Eye (tissue), 1 donor: ENCODE data around the gene PRAMEF13.
"Not testable (repeated sequence)": the region's sequence is repeated elsewhere in the genome, so short reads cannot be mapped to it uniquely, and the experiment has no call there.

Source experiments
- DNase-seq: peaks from one replicate; pipeline ENCODE4 v3.0.0-alpha.2; 2015

Gene PRAMEF13

GRCh38 chr1:13201309-13201708 lies at the start of gene PRAMEF13:
PRAMEF13 (minus strand) TSS chr1:13201409; CDS start chr1:13199589, 1,820 bp downstream.
- not testable (repeated sequence) for DNase-seq

DNA sequence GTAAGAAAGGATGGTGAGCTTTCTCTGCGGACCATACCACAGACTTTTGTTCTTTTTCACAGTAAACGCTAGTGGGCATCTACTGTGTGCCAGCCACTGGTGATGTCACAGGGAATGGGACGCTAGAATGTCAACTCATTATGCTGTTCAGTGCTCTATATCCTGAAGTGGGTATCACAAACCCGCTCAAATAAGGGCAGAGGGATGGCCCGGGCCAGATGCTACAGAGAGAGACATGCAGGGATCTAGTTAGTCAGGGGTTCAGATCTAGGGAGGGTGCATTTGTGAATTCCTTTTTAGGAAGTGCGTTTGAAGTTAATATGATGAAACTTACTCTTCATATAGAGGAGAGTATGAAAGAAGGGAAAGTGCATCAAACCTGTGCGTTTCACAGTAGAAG lies 45.9 kb upstream of the PRAMEF13 start:
- not testable (repeated sequence) for DNase-seq

DNA sequence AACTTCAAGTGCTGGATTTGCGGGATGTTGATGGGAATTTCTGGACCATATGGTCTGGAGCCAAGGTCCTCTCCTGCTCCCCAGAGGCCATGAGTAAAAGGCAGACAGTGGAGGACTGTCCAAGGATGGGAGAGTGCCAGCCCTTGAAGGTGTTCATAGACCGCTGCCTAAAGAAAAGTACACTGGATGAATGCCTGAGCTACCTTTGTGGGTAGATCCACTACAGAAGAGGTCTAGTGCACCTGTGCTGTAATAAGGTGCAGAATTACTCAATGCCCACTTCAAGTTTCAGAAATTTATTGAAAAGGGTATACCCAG lies 45.3 kb upstream of the PRAMEF13 start:
- DNase-seq, result not testable (repeated sequence)

DNA sequence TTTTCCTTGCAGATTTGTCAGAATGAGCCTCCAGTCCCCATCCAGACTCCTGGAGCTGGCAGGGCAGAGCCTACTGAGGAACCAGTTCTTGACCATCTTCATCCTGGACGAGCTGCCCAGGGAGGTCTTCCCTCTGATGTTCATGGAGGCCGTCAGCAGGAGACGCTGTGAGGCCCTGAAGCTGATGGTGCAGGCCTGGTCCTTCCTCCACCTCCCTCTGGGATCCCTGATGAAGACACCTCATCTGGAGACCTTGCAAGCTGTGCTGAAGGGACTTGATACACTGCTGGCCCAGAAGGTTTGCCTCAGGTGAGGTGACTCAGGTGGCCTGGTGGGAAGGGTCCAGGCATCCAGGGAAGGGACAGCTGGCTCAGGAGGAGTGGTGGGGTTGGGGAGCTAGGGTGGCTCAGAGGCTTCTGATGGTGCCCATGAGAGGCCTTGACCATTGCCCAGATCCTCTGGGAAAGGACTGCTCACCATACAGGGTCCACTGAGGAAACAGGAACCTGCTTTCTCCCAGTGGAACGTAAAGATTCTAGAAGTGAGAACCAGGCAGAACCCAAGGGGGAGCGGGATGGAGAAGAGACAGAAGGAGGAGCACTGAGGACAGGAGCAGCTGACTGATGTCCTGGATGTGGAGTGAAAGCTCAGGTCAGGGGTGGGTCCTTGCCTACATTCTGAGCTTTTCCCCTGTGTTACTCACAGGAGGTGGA lies 44.8 kb upstream of the PRAMEF13 start:
- not testable (repeated sequence) for DNase-seq

GRCh38 chr1:13243536-13244263 lies 42.5 kb upstream of the PRAMEF13 start:
- DNase-seq, result not testable (repeated sequence)

GRCh38 chr1:13239633-13240032 lies 38.4 kb upstream of the PRAMEF13 start:
- DNase-seq, result not testable (repeated sequence)

- DNase-seq, result not testable (repeated sequence)
Measured at GRCh38 chr1:13237572-13237971, 36.4 kb upstream of the PRAMEF13 start.

- not testable (repeated sequence) for DNase-seq
Measured at GRCh38 chr1:13234057-13234456, 32.8 kb upstream of the PRAMEF13 start.

DNA sequence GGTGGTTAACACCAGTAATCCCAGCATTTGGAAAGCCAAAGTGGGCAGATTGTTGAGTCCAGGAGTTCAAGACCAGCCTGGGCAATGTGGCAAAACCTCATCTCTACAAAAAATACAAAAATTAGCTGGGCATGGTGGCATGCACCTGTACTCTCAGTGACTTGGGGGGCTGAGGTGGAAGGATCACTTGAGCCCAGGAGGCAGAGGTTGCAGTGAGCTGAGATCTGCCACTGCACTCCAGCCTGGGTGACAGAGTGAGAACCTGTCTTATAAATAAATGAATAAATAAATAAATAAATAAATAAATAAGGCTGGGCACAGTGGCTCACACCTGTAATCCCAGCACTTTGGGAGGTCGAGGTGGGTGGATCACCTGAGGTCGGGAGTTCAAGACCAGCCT lies 30.8 kb upstream of the PRAMEF13 start:
- not testable (repeated sequence) for DNase-seq

GRCh38 chr1:13231061-13231750 lies 30.0 kb upstream of the PRAMEF13 start:
- not testable (repeated sequence) for DNase-seq

DNA sequence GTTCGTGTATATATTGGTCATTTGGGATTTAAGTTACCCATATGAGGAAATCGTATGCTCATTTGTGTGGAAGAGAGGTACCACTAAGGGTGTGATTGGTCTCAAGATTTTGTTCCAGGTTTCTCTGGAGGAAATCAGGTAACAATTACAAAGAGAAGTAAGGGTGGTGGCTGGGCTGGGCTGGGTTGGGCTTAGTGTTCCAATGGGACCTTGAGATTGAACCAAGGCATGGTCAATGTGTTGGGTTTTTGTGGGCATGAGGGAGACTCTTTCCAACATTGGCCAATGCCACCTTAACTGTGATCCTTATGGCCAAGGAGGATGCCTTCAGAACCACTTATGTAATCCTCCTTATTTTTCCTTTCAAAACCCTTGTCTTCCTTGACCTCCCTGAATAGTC lies 29.4 kb upstream of the PRAMEF13 start:
- not testable (repeated sequence) for DNase-seq

GRCh38 chr1:13230096-13230495 lies 28.9 kb upstream of the PRAMEF13 start:
- DNase-seq, result not testable (repeated sequence)

GRCh38 chr1:13228343-13228781 lies 27.2 kb upstream of the PRAMEF13 start:
- no peak for DNase-seq

GRCh38 chr1:13227271-13228055 lies 26.3 kb upstream of the PRAMEF13 start:
- DNase-seq, result not testable (repeated sequence)

DNA sequence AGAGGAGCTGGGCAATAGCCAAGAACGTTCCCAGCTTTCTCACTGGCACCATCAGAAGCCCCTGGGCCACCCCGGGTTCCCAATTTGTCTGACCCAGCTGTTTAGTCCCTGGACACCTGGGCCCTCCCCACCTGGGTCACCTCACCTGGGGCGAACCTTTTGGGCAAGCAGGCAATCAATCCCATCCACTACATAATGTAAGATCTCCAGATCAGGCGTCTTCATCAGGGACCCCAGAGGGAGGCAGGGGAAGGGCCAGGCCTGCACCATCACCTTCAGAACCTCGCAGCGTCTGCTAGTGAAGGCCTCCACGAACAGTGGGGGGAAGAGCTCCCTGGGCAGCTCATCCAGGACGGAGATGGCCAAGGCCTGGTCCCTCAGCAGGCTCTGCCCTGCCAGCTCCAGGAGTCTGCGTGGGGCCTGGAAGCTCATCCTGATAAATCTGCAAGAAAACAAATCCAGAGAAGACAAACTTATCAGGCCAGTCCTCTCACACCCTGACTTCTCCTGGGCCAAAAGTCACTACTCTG lies 24.5 kb upstream of the PRAMEF13 start, which contains the start of gene PRAMEF18:
Gene PRAMEF18, minus strand, starts transcription at position 480 of the 530 bp plus-strand sequence. Its CDS starts 48 bp downstream, at position 432.
- not testable (repeated sequence) for DNase-seq

GRCh38 chr1:13224480-13225060 lies 23.4 kb upstream of the PRAMEF13 start:
- no peak for DNase-seq

- DNase-seq, result not testable (repeated sequence)
Measured at GRCh38 chr1:13222788-13223187, 21.6 kb upstream of the PRAMEF13 start.

- DNase-seq, result not testable (repeated sequence)
Measured at GRCh38 chr1:13219203-13219602, 18.0 kb upstream of the PRAMEF13 start.

- DNase-seq, result not testable (repeated sequence)
Measured at GRCh38 chr1:13216619-13217018, 15.4 kb upstream of the PRAMEF13 start.

GRCh38 chr1:13208712-13209111 lies 7.5 kb upstream of the PRAMEF13 start:
- not testable (repeated sequence) for DNase-seq

DNA sequence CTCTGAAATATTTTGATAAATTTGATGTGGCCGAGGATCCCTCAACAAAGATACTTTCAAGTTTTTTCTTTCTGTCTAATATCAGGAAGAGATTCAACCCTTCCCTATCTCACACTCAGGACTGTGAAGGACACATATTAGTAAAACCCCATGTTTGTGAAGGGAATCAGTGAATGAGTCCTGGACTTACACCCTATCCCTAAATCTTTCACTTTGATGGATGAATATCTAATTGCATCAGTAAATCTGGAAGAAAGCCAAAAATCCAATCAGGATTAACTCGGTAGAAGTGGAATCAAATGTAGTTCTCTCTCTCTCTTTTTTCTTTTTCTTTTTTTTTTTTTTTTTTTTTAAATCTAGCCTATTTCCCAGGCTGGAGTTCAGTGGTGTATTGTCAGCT lies 29.7 kb downstream of the PRAMEF13 start, which contains the start of gene PRAMEF9:
Gene PRAMEF9, plus strand, starts transcription at position 301 of the 400 bp plus-strand sequence. CDS start 3,433 bp downstream, outside the sequence.
- not testable (repeated sequence) for DNase-seq

- not testable (repeated sequence) for DNase-seq
Measured at GRCh38 chr1:13165531-13165930, 35.7 kb downstream of the PRAMEF13 start, which contains the start of gene HNRNPCL4. HNRNPCL4 (minus strand) TSS chr1:13165631; CDS start chr1:13165467, 164 bp downstream.
